ENCODE measurements around the gene LSP1. TPM values are rescaled to one million over a fixed set of nuclear protein-coding genes. Genes with fewer than 3 reads are reported as not detected.
A peak's percentile ranks its signal among the peaks of the same experiment; 100 is the strongest.

LSP1 gene
- total RNA-seq, 1 donor from 2014 or later = not detected

GRCh38 chr11:1837171-1838076 is 15.5 kb upstream of the LSP1 start:
- peak; percentile 80 for TF ChIP-seq CTCF (IDR thresholded peaks at IDR 0.05; ENCODE audit: unreplicated experiment)
- Mint-ChIP-seq H3K36me3 (ENCODE audit: low read depth, unreplicated experiment) (no peaks in the 10 kb centered on the region), H3K4me1 (ENCODE audit: unreplicated experiment) (no peaks in the 10 kb centered on the region), H3K4me3 (ENCODE audit: unreplicated experiment) (no peak overlapping the region), H3K27me3 (ENCODE audit: unreplicated experiment) (peaks cover 1% of the 10 kb centered on the region), H3K9me3 (ENCODE audit: unreplicated experiment) (no peaks in the 10 kb centered on the region), H3K27ac (ENCODE audit: unreplicated experiment) (no peak overlapping the region)
- DNase-seq (ENCODE audit: low spot score) = peak; percentile 75

DNA sequence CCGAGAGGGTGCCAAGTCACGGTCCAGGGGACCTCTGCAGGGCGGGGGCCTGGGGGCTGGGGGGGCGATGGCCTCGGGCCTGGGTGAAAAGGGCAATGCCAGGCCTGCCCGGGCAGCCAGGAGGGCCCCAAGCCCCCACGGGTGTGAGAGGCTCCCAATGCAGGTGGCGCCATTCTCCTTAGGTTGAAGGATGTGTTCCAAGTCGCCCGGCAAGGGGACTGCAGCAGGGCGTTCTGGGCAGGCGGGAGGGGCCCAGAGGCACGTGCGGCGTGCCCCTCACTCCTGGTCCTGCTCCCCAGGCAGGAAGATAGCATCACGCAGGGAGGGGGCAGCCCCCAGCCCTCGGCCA is 14.8 kb upstream of the LSP1 start:
- H3K27me3 Mint-ChIP-seq (ENCODE audit: unreplicated experiment) = no peaks in the 10 kb centered on the region
- no peak for DNase-seq (ENCODE audit: low spot score)
- H3K4me1 Mint-ChIP-seq (ENCODE audit: unreplicated experiment) = no peaks in the 10 kb centered on the region
- no peaks in the 10 kb centered on the region for H3K36me3 Mint-ChIP-seq (ENCODE audit: low read depth, unreplicated experiment)
- H3K4me3 Mint-ChIP-seq (ENCODE audit: unreplicated experiment) = no peak overlapping the region
- H3K27ac Mint-ChIP-seq (ENCODE audit: unreplicated experiment) = no peak overlapping the region
- TF ChIP-seq CTCF (IDR thresholded peaks at IDR 0.05; ENCODE audit: unreplicated experiment) = peak; percentile 52
- no peaks in the 10 kb centered on the region for H3K9me3 Mint-ChIP-seq (ENCODE audit: unreplicated experiment)

- DNase-seq (ENCODE audit: low spot score) = no peak
- Mint-ChIP-seq H3K36me3 (ENCODE audit: low read depth, unreplicated experiment) (no peaks in the 10 kb centered on the region), H3K9me3 (ENCODE audit: unreplicated experiment) (no peaks in the 10 kb centered on the region), H3K4me1 (ENCODE audit: unreplicated experiment) (no peaks in the 10 kb centered on the region), H3K27me3 (ENCODE audit: unreplicated experiment) (no peaks in the 10 kb centered on the region), H3K4me3 (ENCODE audit: unreplicated experiment) (no peak within 1 kb of the TSS), H3K27ac (ENCODE audit: unreplicated experiment) (no peak within 1 kb of the TSS)
- TF ChIP-seq CTCF (IDR thresholded peaks at IDR 0.05; ENCODE audit: unreplicated experiment) = no peak
Observed at GRCh38 chr11:1838426-1839144, 14.3 kb upstream of the LSP1 start, which contains the start of gene TNNI2. TSS of gene TNNI2 (plus strand) at chr11:1838981. CDS start at chr11:1839697, 716 bp downstream.

DNA sequence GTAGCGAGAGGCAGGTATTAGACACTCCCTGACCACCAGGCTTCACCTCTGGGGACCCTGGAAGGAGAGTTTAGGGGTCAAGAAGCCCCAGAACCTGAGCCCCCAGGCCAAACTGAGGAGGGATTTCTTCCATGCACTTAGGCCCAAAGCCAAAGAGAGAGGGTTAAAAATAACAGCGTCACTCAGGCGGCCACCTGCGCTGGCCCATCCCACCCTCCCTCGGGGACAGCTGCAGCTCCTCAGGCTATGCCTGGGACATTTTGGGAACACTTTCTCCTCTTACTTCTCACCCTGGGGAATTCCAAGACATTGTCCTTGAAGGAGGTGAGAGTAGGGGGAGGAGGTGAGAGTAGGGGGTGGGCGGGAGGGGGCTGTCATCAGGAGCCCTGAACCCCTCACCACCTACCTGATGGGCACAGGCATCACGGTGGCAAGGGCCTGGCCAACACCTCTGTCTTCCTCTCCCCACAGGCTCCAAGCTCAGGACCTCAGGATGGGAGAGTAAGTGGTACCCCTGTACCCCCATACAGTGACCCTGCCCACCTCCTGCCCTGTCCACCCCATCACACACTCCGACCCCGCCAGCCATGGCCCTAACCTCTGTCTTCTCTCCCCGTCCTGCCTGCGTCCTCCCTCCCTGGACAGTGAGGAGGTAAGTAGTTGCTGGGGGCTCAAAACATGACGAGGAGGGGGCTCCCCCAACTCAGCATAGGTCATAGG is 13.5 kb upstream of the LSP1 start:
- H3K27me3 Mint-ChIP-seq (ENCODE audit: unreplicated experiment) = peaks cover 3% of the 10 kb centered on the region
- no peaks in the 10 kb centered on the region for H3K36me3 Mint-ChIP-seq (ENCODE audit: low read depth, unreplicated experiment)
- H3K4me3 Mint-ChIP-seq (ENCODE audit: unreplicated experiment) = no peak overlapping the region
- H3K9me3 Mint-ChIP-seq (ENCODE audit: unreplicated experiment) = no peaks in the 10 kb centered on the region
- H3K27ac Mint-ChIP-seq (ENCODE audit: unreplicated experiment) = no peak overlapping the region
- no peaks in the 10 kb centered on the region for H3K4me1 Mint-ChIP-seq (ENCODE audit: unreplicated experiment)
- DNase-seq (ENCODE audit: low spot score) = no peak
- no peak for TF ChIP-seq CTCF (IDR thresholded peaks at IDR 0.05; ENCODE audit: unreplicated experiment)
